Fibroblast of lung (primary cell): ENCODE measurements around the gene ULBP2. TPM values are rescaled to one million over a fixed set of nuclear protein-coding genes. Genes with fewer than 3 reads are reported as not detected.
"Not testable (repeated sequence)": the region's sequence is repeated elsewhere in the genome, so short reads cannot be mapped to it uniquely, and the experiment has no call there.

Experiments used
- DNase-seq, 2 donors: peaks; one replicate each; pipeline versions ENCODE4 v3.0.0 to v3.0.0-alpha.2; 2010; ENCODE audit warnings: low read depth in 2 of 2
- H2AFZ ChIP-seq: 2 replicates; pipeline ENCODE4 v1.5.1; 2012; ENCODE audit warnings: low read length, control low read depth, inconsistent platforms
- H3K27ac ChIP-seq: 2 replicates; pipeline ENCODE4 v1.5.1; 2011; ENCODE audit warnings: low read length, control low read depth; ENCODE audit not compliant: insufficient read depth
- H3K27me3 ChIP-seq: 2 replicates; pipeline ENCODE4 v1.5.1; 2011; ENCODE audit warnings: mild to moderate bottlenecking, low read length; ENCODE audit not compliant: control insufficient read depth, insufficient read depth
- H3K36me3 ChIP-seq: 2 replicates; pipeline ENCODE4 v1.5.1; 2011; ENCODE audit warnings: low read length; ENCODE audit not compliant: control insufficient read depth, insufficient read depth
- H3K4me1 ChIP-seq: 2 replicates; pipeline ENCODE4 v1.5.1; 2011; ENCODE audit warnings: low read length; ENCODE audit not compliant: control insufficient read depth, insufficient read depth; ENCODE audit errors: extremely low read depth
- H3K4me2 ChIP-seq: 2 replicates; pipeline ENCODE4 v1.5.1; 2011; ENCODE audit warnings: low read length, control low read depth; ENCODE audit not compliant: insufficient read depth; ENCODE audit errors: extremely low read depth
- H3K4me3 ChIP-seq, 4 experiments: fragments of 200-600 bp in 1 of 4; sonication (generic) in 1 of 4; replicated peaks in 1 of 4; 2 replicates each; pipeline ENCODE4 v1.5.1; 2011 to 2016; ENCODE audit warnings: low read length in 4 of 4, low read depth in 3 of 4, mild to moderate bottlenecking in 3 of 4, control low read depth in 2 of 4, inconsistent platforms in 1 of 4, mixed read lengths in 1 of 4; ENCODE audit not compliant: insufficient read depth in 1 of 4; ENCODE audit errors: control extremely low read depth in 1 of 4
- H3K79me2 ChIP-seq: 2 replicates; pipeline ENCODE4 v1.5.1; 2012; ENCODE audit warnings: mild to moderate bottlenecking, low read length, inconsistent platforms; ENCODE audit not compliant: control insufficient read depth, insufficient read depth
- H3K9ac ChIP-seq: 2 replicates; pipeline ENCODE4 v1.5.1; 2011; ENCODE audit warnings: mild to moderate bottlenecking, low read length, control low read depth; ENCODE audit not compliant: insufficient read depth
- H3K9me3 ChIP-seq: 2 replicates; pipeline ENCODE4 v1.5.1; 2012; ENCODE audit warnings: low read depth, low read length; ENCODE audit not compliant: control insufficient read depth, insufficient read depth
- H4K20me1 ChIP-seq: 2 replicates; pipeline ENCODE4 v1.5.1; 2011; ENCODE audit warnings: low read length; ENCODE audit not compliant: control insufficient read depth, insufficient read depth; ENCODE audit errors: extremely low read depth
- EZH2 ChIP-seq: IDR thresholded peaks from 2 replicates; pipeline ENCODE4 v1.5.1; 2012; ENCODE audit warnings: low read length, control low read depth, mild to moderate bottlenecking; ENCODE audit errors: missing control alignments
- polyA plus RNA-seq, 2 donors: library from polyadenylated mRNA; depleted of rRNA in 1 of 2; stranded (reverse) in 1 of 2; unstranded in 1 of 2; fragments of >200 nt; gene quantifications; 2 replicates each; pipeline ENCODE4 v1.2.1, GENCODE V29; 2011 to 2012; ENCODE audit warnings: missing spikeins in 1 of 2
- total RNA-seq: library from RNA; depleted of rRNA; stranded (reverse); fragments of >200 nt; gene quantifications from 2 replicates; pipeline ENCODE4 v1.2.1, GENCODE V29; 2014
- TF ChIP-seq, protein P1 (sequence below), 2 donors: IDR thresholded peaks in 1 of 2; conservative IDR thresholded peaks in 1 of 2; 1 replicate in 1 of 2; 2 replicates in 1 of 2; pipeline ENCODE4 v1.5.1; 2011 to 2012; ENCODE audit warnings: low read length in 2 of 2, control low read depth in 1 of 2, inconsistent platforms in 1 of 2, low read depth in 1 of 2, mild to moderate bottlenecking in 1 of 2

The ULBP2 gene
- total and polyA plus RNA-seq, 2 donors (not counting 1 experiment from before 2014, with no cell fraction given), result 1.8 to 6.9 TPM

DNA sequence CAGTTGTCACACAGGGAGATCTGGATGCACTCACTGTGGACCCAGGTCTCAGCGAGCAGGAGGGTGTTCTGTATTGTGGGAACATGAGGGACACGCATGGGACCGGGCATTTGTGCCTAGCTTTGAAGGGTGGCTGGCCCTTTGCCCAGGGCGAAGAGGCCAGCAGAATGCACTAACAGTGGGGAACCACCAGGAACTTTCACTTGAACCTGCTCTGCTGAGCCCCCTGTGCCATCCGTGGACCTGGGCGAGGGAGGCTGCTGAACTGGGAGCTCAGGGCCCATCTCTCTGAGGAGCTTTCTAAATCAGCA is 1.2 kb upstream of the ULBP2 start:
- Histone ChIP-seq H4K20me1 (no peaks in the 10 kb centered on the region), H3K27me3 (peaks cover 27% of the 10 kb centered on the region), H3K9ac (no peak overlapping the region), H3K9me3 (no peaks in the 10 kb centered on the region), H3K4me2 (no peak overlapping the region), H3K27ac (no peak overlapping the region), H2AFZ (no peak overlapping the region), H3K36me3 (no peaks in the 10 kb centered on the region), H3K4me1 (peaks cover 7% of the 10 kb centered on the region), H3K79me2 (no peaks in the 10 kb centered on the region), H3K4me3 (no peak overlapping the region)
- TF ChIP-seq, protein P1, sequence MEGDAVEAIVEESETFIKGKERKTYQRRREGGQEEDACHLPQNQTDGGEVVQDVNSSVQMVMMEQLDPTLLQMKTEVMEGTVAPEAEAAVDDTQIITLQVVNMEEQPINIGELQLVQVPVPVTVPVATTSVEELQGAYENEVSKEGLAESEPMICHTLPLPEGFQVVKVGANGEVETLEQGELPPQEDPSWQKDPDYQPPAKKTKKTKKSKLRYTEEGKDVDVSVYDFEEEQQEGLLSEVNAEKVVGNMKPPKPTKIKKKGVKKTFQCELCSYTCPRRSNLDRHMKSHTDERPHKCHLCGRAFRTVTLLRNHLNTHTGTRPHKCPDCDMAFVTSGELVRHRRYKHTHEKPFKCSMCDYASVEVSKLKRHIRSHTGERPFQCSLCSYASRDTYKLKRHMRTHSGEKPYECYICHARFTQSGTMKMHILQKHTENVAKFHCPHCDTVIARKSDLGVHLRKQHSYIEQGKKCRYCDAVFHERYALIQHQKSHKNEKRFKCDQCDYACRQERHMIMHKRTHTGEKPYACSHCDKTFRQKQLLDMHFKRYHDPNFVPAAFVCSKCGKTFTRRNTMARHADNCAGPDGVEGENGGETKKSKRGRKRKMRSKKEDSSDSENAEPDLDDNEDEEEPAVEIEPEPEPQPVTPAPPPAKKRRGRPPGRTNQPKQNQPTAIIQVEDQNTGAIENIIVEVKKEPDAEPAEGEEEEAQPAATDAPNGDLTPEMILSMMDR (conservative IDR thresholded peaks at IDR 0.05 in 1 of 2, IDR thresholded peaks at IDR 0.05 in 1 of 2; ENCODE audit: low read depth in 1 of 2, low read length in 2 of 2), result no peak
- no peak for TF ChIP-seq EZH2
- DNase-seq, result no peak

DNA sequence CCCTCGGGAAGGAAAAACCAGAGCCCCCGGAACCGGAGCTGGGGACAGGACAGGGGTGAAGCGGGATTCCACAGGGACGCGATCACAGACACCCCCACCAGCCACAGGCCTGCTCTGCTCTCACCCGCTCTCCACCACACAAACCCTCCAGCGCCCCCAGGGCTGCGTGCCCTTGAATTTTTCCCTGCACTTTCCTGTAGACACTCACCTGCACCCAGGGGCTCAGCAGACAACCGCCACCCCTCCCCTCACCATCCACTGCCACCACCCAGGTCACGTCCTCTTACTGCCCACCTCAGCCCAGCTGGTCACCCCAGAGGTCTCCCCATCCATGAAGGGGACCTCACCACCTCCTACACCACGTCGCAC is 631 bp downstream of the ULBP2 start:
- H3K9me3 ChIP-seq, result no peaks in the 10 kb centered on the region

DNA sequence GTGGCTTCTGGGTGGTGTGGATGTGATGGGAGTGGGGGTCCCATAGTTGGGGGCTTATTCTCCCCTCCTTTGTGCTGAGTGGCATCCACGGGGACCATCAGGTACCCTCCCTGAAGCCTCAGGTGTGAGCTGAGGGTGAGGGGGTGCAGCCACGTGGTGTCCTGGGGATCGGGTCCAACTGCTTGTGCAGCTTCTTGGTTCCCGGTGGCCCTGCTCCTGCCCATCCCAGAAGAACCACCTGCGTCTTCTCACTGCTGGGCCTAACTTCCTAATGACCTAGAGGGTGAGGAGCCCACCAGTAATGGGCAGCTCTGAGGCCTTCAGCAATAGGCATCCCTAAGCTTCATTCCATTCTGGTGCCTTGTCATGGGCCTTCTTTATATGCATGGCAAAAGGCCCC is 1.5 kb downstream of the ULBP2 start:
- H4K20me1 ChIP-seq, H2AFZ ChIP-seq, H3K4me1 ChIP-seq, H3K4me3 ChIP-seq, H3K79me2 ChIP-seq, H3K4me2 ChIP-seq, H3K9ac ChIP-seq, H3K9me3 ChIP-seq, H3K36me3 ChIP-seq, H3K27ac ChIP-seq, DNase-seq: not testable (repeated sequence)
- H3K27me3 ChIP-seq, result peaks cover 10% of the 10 kb centered on the region

More for the DNA sequence above, 631 bp downstream of the ULBP2 start:
- Histone ChIP-seq H3K4me1 (peaks cover 7% of the 10 kb centered on the region), H3K27ac (no peak overlapping the region), H4K20me1 (no peaks in the 10 kb centered on the region), H3K4me2 (peak overlapping the region; percentile 95), H3K27me3 (peaks cover 13% of the 10 kb centered on the region), H3K36me3 (no peaks in the 10 kb centered on the region), H2AFZ (no peak overlapping the region), H3K9ac (peak overlapping the region; percentile 48), H3K4me3 (peak overlapping the region; percentile 62 to 67 (median 66)), H3K79me2 (no peaks in the 10 kb centered on the region)
- TF ChIP-seq, protein P1 (conservative IDR thresholded peaks at IDR 0.05 in 1 of 2, IDR thresholded peaks at IDR 0.05 in 1 of 2; ENCODE audit: low read depth in 1 of 2, low read length in 2 of 2), result no peak
- no peak for TF ChIP-seq EZH2
- DNase-seq, result no peak

DNA sequence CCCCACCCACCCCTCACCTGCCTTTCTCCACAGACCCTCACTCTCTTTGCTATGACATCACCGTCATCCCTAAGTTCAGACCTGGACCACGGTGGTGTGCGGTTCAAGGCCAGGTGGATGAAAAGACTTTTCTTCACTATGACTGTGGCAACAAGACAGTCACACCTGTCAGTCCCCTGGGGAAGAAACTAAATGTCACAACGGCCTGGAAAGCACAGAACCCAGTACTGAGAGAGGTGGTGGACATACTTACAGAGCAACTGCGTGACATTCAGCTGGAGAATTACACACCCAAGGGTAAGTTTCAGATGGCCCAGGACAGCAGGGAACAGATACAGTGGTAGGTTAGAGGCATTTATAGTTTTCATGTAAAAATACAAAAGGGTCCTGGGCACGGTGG is 3.5 kb downstream of the ULBP2 start:
- H3K36me3 ChIP-seq, DNase-seq, H3K27me3 ChIP-seq: not testable (repeated sequence)

DNA sequence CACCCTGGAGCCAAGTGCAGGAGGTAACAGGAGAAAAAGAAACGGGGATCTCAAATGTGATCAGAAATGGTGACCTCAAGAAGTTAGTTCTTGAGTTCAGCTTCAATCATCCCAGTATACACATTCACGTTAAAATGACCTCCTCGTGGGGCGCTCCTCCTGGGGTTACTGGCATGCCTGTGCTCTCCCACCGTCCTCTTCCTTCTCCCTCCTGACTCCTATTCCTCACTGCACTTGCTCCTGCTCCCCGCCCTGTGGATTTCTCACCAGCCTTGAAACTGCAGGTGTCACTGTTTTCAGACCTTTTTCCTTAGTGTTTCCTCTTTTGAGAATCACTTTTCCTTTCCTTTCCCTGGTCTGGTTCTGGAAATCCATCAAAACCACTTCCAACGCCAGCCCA is 4.8 kb downstream of the ULBP2 start:
- not testable (repeated sequence) for H3K27me3 ChIP-seq, H3K9me3 ChIP-seq, H3K9ac ChIP-seq, DNase-seq, H2AFZ ChIP-seq, H3K27ac ChIP-seq, H3K4me2 ChIP-seq, H3K79me2 ChIP-seq, H3K4me3 ChIP-seq, H3K4me1 ChIP-seq, H3K36me3 ChIP-seq, H4K20me1 ChIP-seq

More for the DNA sequence above, 3.5 kb downstream of the ULBP2 start:
- H3K4me1 ChIP-seq, H3K9ac ChIP-seq, H4K20me1 ChIP-seq, H3K4me2 ChIP-seq, H2AFZ ChIP-seq, H3K9me3 ChIP-seq, H3K4me3 ChIP-seq, H3K79me2 ChIP-seq, H3K27ac ChIP-seq: not testable (repeated sequence)

DNA sequence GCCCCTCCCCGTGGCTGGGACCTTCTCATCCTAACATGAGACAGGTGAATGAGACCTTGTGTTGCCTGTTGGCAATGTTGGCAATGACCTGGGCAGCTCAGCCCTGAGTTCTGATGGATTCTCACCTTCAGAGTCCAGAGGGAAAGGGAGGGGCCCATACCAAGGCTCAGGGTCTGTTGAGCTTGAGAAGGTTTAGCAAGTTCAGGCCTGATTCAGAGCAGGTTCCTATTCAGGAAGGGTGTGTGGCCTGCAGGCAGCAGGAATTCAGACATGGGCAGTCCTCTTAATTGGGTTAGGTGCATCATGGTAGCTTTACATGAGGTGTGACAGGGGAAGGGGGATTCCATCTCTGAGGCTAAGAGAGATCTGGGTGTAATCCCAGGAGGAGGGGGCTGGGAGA is 5.7 kb downstream of the ULBP2 start:
- not testable (repeated sequence) for H3K4me3 ChIP-seq, H3K4me2 ChIP-seq, H3K4me1 ChIP-seq, H3K27ac ChIP-seq, H2AFZ ChIP-seq, H3K9ac ChIP-seq, H3K36me3 ChIP-seq, H4K20me1 ChIP-seq, H3K79me2 ChIP-seq, DNase-seq, H3K9me3 ChIP-seq
- H3K27me3 ChIP-seq, result peaks cover 11% of the 10 kb centered on the region
